NCI-H146 treated with DMSO at 0.1 percent for 48 hours (cell line): ENCODE data around the gene CORIN.
"Not testable (repeated sequence)": the region's sequence is repeated elsewhere in the genome, so short reads cannot be mapped to it uniquely, and the experiment has no call there.

Experiments used
- DNase-seq: peaks from one replicate; lab custom pipeline; 2025; ENCODE audit not compliant: unreplicated experiment; lab: John Stamatoyannopoulos, UW

The CORIN gene

GRCh38 chr4:47695260-47695659, 142.6 kb downstream of the CORIN start:
- DNase-seq: no peak

GRCh38 chr4:47694322-47694721, 143.5 kb downstream of the CORIN start:
- DNase-seq: no peak

DNA sequence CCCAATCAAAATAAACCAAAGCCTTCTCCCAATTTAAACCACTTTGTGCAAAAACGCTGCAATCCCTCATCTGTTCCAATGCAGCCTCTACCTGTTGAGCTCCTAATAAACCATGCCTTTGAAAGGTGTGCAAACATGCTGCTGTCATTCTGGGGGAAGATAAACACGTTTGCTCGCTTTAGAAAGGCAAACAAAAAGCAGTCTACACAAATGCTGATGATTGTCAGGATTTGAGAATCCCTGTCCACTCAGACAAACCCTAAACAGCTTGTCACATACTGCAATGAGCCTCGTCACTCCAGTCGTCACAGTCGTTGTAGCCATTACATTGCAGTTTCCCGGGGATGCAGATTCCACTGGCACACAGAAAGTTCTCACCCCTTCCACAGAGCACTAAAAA, 145.2 kb downstream of the CORIN start:
- peak; percentile 85 for DNase-seq

DNA sequence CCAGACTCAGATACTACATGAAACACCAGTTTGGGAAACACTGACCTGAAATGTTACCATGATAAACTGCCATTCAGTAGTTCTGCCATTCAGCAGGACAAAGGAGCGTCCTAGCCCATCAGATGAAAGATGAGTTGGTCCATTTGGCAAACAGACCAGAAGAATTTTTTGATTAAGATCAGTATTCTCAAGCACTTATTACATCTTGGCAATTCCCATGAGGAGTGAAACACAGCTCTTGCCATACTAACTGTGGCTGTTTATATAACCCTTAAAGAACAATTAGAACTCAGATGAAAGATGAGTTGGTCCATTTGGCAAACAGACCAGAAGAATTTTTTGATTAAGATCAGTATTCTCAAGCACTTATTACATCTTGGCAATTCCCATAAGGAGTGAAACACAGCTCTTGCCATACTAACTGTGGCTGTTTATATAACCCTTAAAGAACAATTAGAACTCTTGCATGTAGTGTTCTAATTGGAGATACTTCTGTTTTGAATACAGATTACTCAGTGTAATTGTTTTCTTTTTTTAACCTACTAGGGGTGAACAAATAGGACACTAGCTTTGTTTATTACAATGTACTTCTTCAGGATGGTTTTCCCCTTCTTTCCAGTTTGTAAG, 146.0 kb downstream of the CORIN start:
- not testable (repeated sequence) for DNase-seq

GRCh38 chr4:47690611-47691010, 147.3 kb downstream of the CORIN start:
- no peak for DNase-seq

DNA sequence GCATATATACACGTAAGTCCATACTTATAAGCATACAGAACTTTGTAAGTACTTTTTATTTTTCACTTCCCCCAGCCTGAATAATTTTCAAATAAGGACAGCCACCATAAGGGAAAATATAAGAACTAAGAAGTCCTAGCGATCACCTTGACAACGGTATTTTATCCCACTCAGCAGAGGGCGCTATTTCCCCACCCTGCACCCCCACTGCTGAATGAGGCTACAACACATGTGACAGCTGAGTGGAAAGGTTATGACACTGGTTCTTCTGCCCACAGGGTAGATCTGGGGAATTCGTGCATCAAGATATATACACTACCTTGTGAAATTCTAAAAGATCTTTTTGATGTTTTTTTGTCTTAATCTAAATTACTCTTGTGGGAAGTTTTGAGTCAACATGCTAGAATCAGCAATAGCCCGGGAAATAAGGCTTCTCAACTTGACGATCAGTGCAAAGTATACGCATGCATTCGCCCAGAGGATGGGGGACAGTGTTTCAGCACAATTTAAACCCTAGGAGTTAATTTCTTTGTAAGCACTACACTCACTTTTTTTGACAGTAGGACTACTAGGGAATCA, 151.5 kb downstream of the CORIN start:
- DNase-seq: peak; percentile 27

DNA sequence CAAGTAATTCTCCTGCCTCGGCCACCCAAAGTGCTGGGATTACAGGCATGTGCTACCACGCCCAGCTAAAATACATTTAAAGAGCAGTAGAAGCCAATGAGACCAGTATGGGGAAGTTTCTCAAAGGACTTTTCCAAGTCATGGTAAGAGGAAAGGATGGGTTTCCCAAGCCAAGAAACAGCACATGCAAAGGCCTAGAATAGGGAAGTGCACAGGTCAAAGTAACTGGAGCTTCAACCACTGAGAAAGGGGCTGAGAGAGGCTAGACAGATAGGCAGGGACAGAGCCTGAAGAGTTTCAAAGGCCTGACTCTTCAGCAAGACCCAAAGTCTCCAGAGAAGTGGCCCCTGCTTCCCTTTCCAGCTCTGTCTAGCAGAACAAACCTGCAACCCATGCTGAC, 162.1 kb downstream of the CORIN start:
- DNase-seq: no peak

DNA sequence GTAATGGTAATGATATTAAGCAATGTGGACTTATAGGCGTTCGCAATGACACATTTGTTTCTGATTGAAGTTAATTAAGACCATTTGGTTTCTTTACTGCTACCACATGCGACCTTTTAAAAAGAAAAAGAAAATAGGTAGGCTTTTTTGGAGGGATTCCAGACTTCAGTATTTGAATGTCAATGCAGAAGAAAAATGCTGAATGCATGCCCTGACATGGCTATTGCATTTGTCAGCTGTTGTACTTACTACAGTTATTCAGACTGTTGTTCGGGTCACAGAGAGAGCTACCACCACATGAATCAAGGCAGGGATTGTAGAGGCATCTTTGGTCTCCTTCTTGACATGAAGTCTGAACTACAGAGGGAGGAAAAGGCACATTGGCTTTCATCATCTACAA, 163.7 kb downstream of the CORIN start:
- no peak for DNase-seq

GRCh38 chr4:47672696-47673095, 165.2 kb downstream of the CORIN start:
- no peak for DNase-seq

- DNase-seq: peak; percentile 81
Observed at GRCh38 chr4:47669946-47670345, 167.9 kb downstream of the CORIN start.

DNA sequence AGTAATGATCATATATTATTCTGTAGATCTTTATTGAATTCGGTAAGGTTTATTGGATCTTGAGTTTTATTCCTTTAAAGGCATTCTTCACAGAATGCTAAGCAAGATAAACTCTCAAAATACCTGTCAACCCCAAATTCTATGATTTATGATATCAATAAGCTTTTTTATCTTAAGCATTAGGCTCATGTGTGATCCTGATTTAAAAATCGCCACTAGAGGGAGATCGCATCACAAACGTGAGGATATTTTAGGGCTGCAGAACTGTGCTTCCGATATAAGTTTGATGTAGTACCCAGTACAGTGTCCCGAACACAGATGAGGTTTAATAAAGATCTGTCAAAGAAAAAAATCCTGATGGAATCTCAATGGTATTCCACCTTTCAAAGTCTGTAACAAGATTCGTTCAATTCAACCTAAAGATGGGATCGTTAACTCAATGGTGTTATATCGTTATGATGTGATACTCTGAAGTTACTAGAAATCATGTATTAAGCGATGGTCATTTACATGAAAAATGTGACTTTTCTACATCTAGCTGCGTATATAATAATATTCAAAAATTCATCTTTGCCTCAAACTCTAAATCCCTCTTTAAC, 169.0 kb downstream of the CORIN start:
- peak; percentile 33 for DNase-seq

DNA sequence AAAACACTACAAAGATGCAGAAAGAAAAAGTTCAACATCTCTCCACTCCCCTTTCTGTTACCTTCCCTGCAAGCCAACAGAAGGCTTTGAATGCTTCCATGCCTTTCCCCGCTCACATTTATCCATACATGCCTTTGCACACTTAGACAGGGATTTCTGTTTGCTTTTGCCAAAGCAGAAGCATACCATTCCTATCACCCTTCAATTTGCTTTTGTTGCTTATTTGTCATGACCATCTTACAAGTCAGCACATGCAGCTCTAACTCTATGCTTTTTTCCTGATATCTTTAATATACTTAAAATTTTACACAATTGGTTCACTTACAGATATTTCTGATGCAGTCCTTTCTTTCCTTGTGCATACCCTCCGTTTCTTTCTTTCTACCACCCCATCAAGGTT, 169.6 kb downstream of the CORIN start:
- no peak for DNase-seq

- DNase-seq: no peak
Observed at GRCh38 chr4:47667552-47667951, 170.3 kb downstream of the CORIN start.

DNA sequence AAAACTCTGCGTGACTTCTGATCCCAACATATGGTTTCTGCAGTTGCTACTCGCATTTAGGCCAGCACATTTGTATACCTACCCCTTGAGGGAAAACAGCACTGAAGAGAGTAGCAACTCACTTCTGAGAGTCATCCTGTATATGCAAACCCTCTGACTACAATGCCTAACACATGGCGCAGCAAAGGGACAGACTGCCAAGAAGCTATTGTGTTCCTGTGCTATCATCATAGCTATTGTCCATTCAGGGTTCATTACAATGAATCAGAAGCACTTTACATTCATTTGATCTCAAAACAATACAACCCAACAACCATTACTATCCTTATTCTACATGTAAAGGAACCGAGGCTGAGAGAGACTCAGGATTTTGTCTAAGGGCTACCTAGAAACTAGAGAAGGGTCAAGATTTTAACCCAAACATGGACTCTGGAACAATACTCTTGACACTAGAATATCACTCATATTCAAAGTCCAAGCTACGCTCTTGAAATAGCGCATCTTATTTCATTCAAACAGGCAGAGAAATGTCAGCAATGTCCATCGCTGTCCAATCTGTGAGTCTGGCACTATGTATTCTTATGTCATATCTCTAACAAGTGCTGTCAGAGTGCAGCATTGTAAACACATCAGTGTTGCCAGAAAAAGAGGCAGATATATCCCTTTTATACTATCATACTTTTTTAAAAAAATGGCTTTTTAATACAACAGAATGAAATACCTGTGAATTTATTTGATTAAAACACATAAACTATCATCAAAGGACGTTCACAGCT, 173.6 kb downstream of the CORIN start:
- DNase-seq: no peak

DNA sequence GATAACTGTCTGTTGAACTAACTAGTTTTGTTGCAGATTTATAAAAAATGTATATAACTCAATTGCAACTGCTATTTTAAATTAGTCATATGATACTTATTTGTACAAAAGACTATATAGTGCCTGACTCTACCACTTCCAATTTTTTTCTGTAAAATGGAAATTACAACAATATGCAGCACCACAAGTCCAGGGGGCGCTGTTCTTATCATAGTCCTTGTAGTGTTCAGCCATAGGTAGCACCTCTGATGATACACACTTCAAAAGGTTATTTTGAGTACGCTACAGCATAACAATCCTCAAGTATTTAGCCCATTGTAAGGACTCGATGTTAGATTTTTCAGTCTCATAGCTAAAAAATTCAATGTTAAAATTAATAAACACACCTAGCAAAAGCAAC, 174.9 kb downstream of the CORIN start:
- DNase-seq: no peak

GRCh38 chr4:47661741-47662140, 176.1 kb downstream of the CORIN start:
- no peak for DNase-seq

DNA sequence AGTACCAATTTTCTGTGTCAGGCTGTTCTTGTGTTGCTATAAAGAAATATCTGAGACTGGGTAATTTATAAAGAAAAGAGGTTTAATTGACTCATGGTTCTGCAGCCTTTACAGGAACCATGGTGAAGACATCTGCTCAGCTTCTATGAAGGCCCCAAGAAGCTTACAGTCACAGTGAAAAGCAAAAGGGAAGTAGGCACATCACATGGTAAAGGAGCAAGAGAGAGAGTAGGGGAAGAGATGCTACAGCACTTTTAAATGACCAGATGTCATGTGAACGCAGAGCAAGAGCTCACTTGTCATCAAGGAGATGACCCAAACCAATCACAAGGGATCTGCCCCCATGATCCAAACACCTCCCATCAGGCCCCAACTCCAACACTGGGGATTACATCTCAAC, 178.5 kb downstream of the CORIN start:
- no peak for DNase-seq

DNA sequence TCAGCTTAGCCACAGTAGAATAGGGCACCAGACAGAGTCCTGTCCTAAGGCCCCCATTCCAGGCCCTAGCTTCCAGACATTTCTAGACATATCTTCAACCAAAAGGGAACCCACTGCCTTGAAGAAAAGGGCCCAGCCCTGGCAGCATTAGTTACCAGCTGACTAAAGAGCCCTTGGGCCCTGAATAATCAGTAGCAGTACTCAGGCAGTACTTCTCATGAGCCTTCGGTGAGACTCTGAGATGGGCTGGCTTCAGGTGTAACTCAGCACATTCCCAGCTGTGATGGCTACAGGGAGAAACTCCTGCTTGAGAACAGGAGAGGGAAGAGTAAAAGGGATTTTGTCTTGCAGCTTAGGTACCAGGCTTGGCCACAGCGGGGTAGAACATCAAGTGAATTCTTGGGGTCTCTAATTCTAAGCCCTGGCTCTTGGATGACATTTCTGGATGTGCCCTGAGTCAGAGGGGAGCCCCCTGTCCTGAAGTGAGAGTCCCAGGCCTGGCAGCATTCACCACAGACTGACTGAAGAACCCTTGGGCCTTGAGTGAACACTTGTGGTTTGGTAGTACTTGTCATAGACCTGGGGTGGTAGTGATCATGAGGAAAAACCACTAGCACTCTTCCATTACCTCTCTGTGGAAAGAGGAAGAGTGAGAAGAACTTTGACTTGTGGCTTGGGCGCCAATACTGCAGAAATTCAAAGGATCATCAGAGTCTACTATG, 182.7 kb downstream of the CORIN start:
- DNase-seq: no peak

- DNase-seq: no peak
Observed at GRCh38 chr4:47652092-47652491, 185.8 kb downstream of the CORIN start.

- DNase-seq: no peak
Observed at GRCh38 chr4:47651231-47651630, 186.6 kb downstream of the CORIN start.

DNA sequence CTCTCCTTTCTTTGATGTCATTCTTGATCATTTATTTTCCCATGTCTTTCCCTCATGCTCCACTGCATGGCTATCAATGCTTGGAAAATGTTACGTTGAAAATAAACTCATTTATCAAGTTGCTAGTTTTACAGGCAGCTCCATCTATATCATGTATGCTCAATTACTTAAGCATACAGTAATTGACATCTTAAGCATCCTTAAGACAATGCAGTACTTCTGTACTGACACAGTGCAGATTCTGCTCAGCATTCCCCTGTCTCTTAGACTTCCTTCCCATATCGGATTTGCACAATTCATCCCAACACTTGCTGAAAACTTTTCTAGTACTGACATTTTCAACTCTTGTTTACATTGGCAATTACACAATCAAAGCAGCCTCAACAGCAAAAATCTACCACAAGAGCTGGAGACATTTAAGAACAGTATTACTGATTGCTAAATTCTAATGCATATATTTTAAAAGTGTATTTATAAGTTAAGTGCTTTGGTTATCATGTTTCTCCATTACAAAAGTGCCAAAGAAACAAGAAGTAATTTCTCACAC, 187.2 kb downstream of the CORIN start:
- no peak for DNase-seq
